Mammary epithelial cell (primary cell): ENCODE results near the gene SLF2.

Experiments used
- CTCF ChIP-seq, 2 donors: IDR thresholded peaks in 1 of 2; conservative IDR thresholded peaks in 1 of 2; 2 replicates each; pipeline ENCODE4 v1.5.1; 2011 to 2012; ENCODE audit warnings: inconsistent platforms in 2 of 2, low read length in 2 of 2, mild to moderate bottlenecking in 2 of 2, control low read depth in 1 of 2, low read depth in 1 of 2; ENCODE audit not compliant: insufficient read depth in 1 of 2; ENCODE audit errors: extremely low read depth in 1 of 2
- EZH2 ChIP-seq: IDR thresholded peaks from 2 replicates; pipeline ENCODE4 v1.6.1; 2012; ENCODE audit warnings: low read length, inconsistent platforms, borderline replicate concordance

GRCh38 chr10:100987685-100988049 is 74.9 kb downstream of the SLF2 start:
- no peak for TF ChIP-seq EZH2
- TF ChIP-seq CTCF (conservative IDR thresholded peaks at IDR 0.05 in 1 of 2, IDR thresholded peaks at IDR 0.05 in 1 of 2; ENCODE audit: extremely low read depth in 1 of 2, insufficient read depth in 1 of 2, low read depth in 1 of 2, low read length in 2 of 2): no peak
